Measurements from ENCODE around the gene ZNF644. TPM values are rescaled to one million over a fixed set of nuclear protein-coding genes. Genes with fewer than 3 reads are reported as not detected.

Gene ZNF644
- polyA plus RNA-seq, 1 of the 3 experiments (the other 2 are of a cell fraction), result 5.6 TPM

DNA sequence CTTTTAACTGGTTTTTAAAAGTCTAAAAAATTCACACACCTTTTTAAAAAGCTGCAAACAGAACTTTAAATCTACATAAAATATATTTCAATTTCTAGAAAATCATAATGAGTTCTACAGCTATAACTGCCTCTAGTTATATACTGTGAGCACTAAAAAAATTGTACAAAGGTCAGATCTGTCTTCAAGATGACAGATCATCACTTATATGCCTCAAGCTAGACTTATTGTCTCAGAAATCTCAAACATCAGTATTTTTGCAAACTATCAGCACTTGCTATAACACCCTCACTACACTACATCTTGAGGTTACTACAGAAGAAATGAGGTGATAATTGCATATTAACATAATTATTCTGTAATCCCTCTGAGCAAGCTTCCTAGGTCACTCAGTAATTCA lies 76.5 kb downstream of the ZNF644 start:
- Histone ChIP-seq H3K27me3 (ENCODE audit: insufficient read depth) (no peaks in the 10 kb centered on the region), H3K79me2 (ENCODE audit: insufficient read depth) (peaks cover 62% of the 10 kb centered on the region), H4K20me1 (ENCODE audit: insufficient read depth) (peaks cover 34% of the 10 kb centered on the region), H3F3A (replicated peaks; ENCODE audit: insufficient read depth) (peaks cover 4% of the 10 kb centered on the region), H2AFZ (ENCODE audit: low read depth) (no peak overlapping the region), H3K27ac (ENCODE audit: low read depth in 2 of 2, low read length in 1 of 2) (no peak overlapping the region; a peak in 1 of 4 replicates), H3K4me2 (no peak overlapping the region), H3K4me1 (ENCODE audit: control insufficient read depth in 1 of 2, insufficient read depth in 2 of 2, low read depth in 1 of 2, low read length in 1 of 2) (no peaks in the 10 kb centered on the region; a peak in 1 of 4 replicates), H3K9ac (no peak overlapping the region), H3K4me3 (ENCODE audit: low read depth in 2 of 2, low read length in 1 of 2) (no peak overlapping the region), H3K9me3 (no peaks in the 10 kb centered on the region), H3K36me3 (replicated peaks in 1 of 2; ENCODE audit: control insufficient read depth in 1 of 2, insufficient read depth in 2 of 2, low read length in 1 of 2) (peaks cover 15 to 20% of the 10 kb centered on the region in 2 experiments), H3K9me2 (no peaks in the 10 kb centered on the region)
- no peak for DNase-seq
- ChIA-PET CTCF (interaction anchor here (0.9 to 2.0 kb wide), 4 partner anchors 11 to 224 kb away, joined by 3 to 6 read pairs (median 4); no protein-coding TSS in a partner anchor), POLR2A (no interaction called here)
- TF ChIP-seq NRF1 (IDR thresholded peaks at IDR 0.05; ENCODE audit: low read depth, low read length) (no peak), SIN3A (IDR thresholded peaks at IDR 0.05; ENCODE audit: borderline replicate concordance, low read depth, low read length) (no peak), GABPA (IDR thresholded peaks at IDR 0.05; ENCODE audit: low read depth) (no peak), POLR2AphosphoS5 (IDR thresholded peaks at IDR 0.05; ENCODE audit: low read depth, low read length) (no peak), TEAD4 (IDR thresholded peaks at IDR 0.05; ENCODE audit: borderline replicate concordance, insufficient read depth) (no peak), MXI1 (IDR thresholded peaks at IDR 0.05; ENCODE audit: low read depth, low read length) (no peak), RAD21 (IDR thresholded peaks at IDR 0.05; ENCODE audit: low read length) (no peak), CTCF (IDR thresholded peaks at IDR 0.05) (no peak), EZH2phosphoT487 (IDR thresholded peaks at IDR 0.05; ENCODE audit: borderline replicate concordance, low read depth) (no peak), TCF12 (IDR thresholded peaks at IDR 0.05) (no peak), MEF2A (IDR thresholded peaks at IDR 0.05; ENCODE audit: borderline replicate concordance, low read depth) (no peak), SMC3 (IDR thresholded peaks at IDR 0.05; ENCODE audit: low read depth, low read length) (no peak), NFIC (IDR thresholded peaks at IDR 0.05; ENCODE audit: borderline replicate concordance) (no peak), EP300 (IDR thresholded peaks at IDR 0.05; ENCODE audit: borderline replicate concordance in 1 of 2, low read depth in 1 of 2, low read length in 1 of 2) (no peak)
- TF ChIP-seq, protein P1, sequence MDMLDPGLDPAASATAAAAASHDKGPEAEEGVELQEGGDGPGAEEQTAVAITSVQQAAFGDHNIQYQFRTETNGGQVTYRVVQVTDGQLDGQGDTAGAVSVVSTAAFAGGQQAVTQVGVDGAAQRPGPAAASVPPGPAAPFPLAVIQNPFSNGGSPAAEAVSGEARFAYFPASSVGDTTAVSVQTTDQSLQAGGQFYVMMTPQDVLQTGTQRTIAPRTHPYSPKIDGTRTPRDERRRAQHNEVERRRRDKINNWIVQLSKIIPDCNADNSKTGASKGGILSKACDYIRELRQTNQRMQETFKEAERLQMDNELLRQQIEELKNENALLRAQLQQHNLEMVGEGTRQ (IDR thresholded peaks at IDR 0.05; ENCODE audit: borderline replicate concordance, low read depth, low read length), result no peak
- TF ChIP-seq, protein P2, sequence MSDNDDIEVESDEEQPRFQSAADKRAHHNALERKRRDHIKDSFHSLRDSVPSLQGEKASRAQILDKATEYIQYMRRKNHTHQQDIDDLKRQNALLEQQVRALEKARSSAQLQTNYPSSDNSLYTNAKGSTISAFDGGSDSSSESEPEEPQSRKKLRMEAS (IDR thresholded peaks at IDR 0.05; ENCODE audit: low read depth), result no peak

GRCh38 chr1:90943966-90944365 lies 77.9 kb downstream of the ZNF644 start:
- no peak overlapping the region for H3K4me2 ChIP-seq
- H3K27me3 ChIP-seq (ENCODE audit: insufficient read depth), result no peaks in the 10 kb centered on the region
- H3K27ac ChIP-seq (ENCODE audit: low read depth in 2 of 2, low read length in 1 of 2), result no peak overlapping the region
- POLR2A ChIA-PET, result no interaction called here
- peaks cover 34% of the 10 kb centered on the region for H4K20me1 ChIP-seq (ENCODE audit: insufficient read depth)
- H3K9ac ChIP-seq, result no peak overlapping the region
- no peak overlapping the region for H2AFZ ChIP-seq (ENCODE audit: low read depth)
- no peaks in the 10 kb centered on the region for H3K9me2 ChIP-seq
- H3K4me1 ChIP-seq (ENCODE audit: control insufficient read depth in 1 of 2, insufficient read depth in 2 of 2, low read depth in 1 of 2, low read length in 1 of 2), result no peaks in the 10 kb centered on the region; a peak in 1 of 4 replicates
- no peaks in the 10 kb centered on the region for H3K9me3 ChIP-seq
- H3K79me2 ChIP-seq (ENCODE audit: insufficient read depth), result peaks cover 53% of the 10 kb centered on the region
- H3K4me3 ChIP-seq (ENCODE audit: low read depth in 2 of 2, low read length in 1 of 2), result no peak overlapping the region
- WGBS (ENCODE audit: low lambda C conversion rate), result 97% methylated on average over 4 of the region's 4 CpGs
- H3K36me3 ChIP-seq (replicated peaks in 1 of 2; ENCODE audit: control insufficient read depth in 1 of 2, insufficient read depth in 2 of 2, low read length in 1 of 2), result peaks cover 27 to 34% of the 10 kb centered on the region in 2 experiments
- TF ChIP-seq, protein P3, sequence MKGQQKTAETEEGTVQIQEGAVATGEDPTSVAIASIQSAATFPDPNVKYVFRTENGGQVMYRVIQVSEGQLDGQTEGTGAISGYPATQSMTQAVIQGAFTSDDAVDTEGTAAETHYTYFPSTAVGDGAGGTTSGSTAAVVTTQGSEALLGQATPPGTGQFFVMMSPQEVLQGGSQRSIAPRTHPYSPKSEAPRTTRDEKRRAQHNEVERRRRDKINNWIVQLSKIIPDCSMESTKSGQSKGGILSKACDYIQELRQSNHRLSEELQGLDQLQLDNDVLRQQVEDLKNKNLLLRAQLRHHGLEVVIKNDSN (IDR thresholded peaks at IDR 0.05; ENCODE audit: borderline replicate concordance, low read depth), result no peak
- TF ChIP-seq, protein P4, sequence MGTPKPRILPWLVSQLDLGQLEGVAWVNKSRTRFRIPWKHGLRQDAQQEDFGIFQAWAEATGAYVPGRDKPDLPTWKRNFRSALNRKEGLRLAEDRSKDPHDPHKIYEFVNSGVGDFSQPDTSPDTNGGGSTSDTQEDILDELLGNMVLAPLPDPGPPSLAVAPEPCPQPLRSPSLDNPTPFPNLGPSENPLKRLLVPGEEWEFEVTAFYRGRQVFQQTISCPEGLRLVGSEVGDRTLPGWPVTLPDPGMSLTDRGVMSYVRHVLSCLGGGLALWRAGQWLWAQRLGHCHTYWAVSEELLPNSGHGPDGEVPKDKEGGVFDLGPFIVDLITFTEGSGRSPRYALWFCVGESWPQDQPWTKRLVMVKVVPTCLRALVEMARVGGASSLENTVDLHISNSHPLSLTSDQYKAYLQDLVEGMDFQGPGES (IDR thresholded peaks at IDR 0.05; ENCODE audit: low read depth, low read length), result no peak
- TF ChIP-seq FOXJ3 (CRISPR knock-in tag; IDR thresholded peaks at IDR 0.05) (no peak), SIN3A (IDR thresholded peaks at IDR 0.05; ENCODE audit: borderline replicate concordance, low read depth, low read length) (no peak), TAF1 (IDR thresholded peaks at IDR 0.05; ENCODE audit: borderline replicate concordance, low read depth, low read length) (no peak), EZH2phosphoT487 (IDR thresholded peaks at IDR 0.05; ENCODE audit: borderline replicate concordance, low read depth) (no peak)
- CTCF ChIA-PET, result interaction anchor here (2.0 kb wide), 1 partner anchor 93 kb away, joined by 6 read pairs; no protein-coding TSS in a partner anchor
- H3F3A ChIP-seq (replicated peaks; ENCODE audit: insufficient read depth), result peaks cover 4% of the 10 kb centered on the region
- no peak for DNase-seq
